Caco-2 (cell line): Measurements from ENCODE around the gene RALGPS2. TPM values are rescaled to one million over a fixed set of nuclear protein-coding genes. Genes with fewer than 3 reads are reported as not detected.

ENCODE experiments used
- BruUV-seq: library from RNA; stranded (reverse); fragments of 400-500 nt; replicated peaks from 2 replicates; lab custom pipeline; 2021; lab: Mats Ljungman, UMichigan
- CTCF ChIA-PET: fragments of 300-600 bp; sonication (Branson Sonifier 250); formaldehyde crosslinking; loops from one replicate; lab custom pipeline; 2022; ENCODE audit warnings: antibody characterized with exemption; lab: Charles Lee
- POLR2A ChIA-PET: fragments of 300-600 bp; sonication (Branson Sonifier 250); formaldehyde crosslinking; loops from one replicate; lab custom pipeline; 2022; ENCODE audit warnings: antibody characterized with exemption; lab: Charles Lee
- DNase-seq, 2 experiments: peaks; one replicate each; pipeline versions ENCODE4 v3.0.0 to v3.0.0-alpha.2; 2020 to 2022
- H3K27me3 ChIP-seq: replicated peaks from 2 replicates; pipeline ENCODE4 v1.6.0; 2011; ENCODE audit warnings: low read length; ENCODE audit not compliant: control insufficient read depth, insufficient read depth
- H3K36me3 ChIP-seq: 2 replicates; pipeline ENCODE4 v1.5.1; 2011; ENCODE audit warnings: low read length; ENCODE audit not compliant: control insufficient read depth, insufficient read depth
- H3K4me1 ChIP-seq: fragments of 250-450 bp; sonication (Bioruptor Pico); 2 replicates; pipeline ENCODE4 v1.5.1; 2020; ENCODE audit warnings: mild to moderate bottlenecking
- H3K4me3 ChIP-seq: 2 replicates; pipeline ENCODE4 v1.5.1; 2011; ENCODE audit warnings: low read depth, mild to moderate bottlenecking, control low read depth, low read length
- H3K9me3 ChIP-seq: fragments of 250-450 bp; sonication (Bioruptor Pico); 2 replicates; pipeline ENCODE4 v1.5.1; 2020; ENCODE audit warnings: mild to moderate bottlenecking, moderate library complexity
- H3K27ac Mint-ChIP-seq: one replicate; pipeline ENCODE4 v1.8.0; 2022; ENCODE audit warnings: mixed read lengths; ENCODE audit not compliant: unreplicated experiment
- H3K27me3 Mint-ChIP-seq: one replicate; pipeline ENCODE4 v1.8.0; 2022; ENCODE audit warnings: mixed read lengths; ENCODE audit not compliant: insufficient read depth, unreplicated experiment
- H3K36me3 Mint-ChIP-seq: one replicate; pipeline ENCODE4 v1.8.0; 2022; ENCODE audit warnings: mild to moderate bottlenecking, mixed read lengths; ENCODE audit not compliant: insufficient read depth, unreplicated experiment
- H3K4me1 Mint-ChIP-seq: one replicate; pipeline ENCODE4 v1.8.0; 2022; ENCODE audit warnings: low read depth, mixed read lengths; ENCODE audit not compliant: unreplicated experiment
- H3K4me3 Mint-ChIP-seq: one replicate; pipeline ENCODE4 v1.8.0; 2022; ENCODE audit warnings: mild to moderate bottlenecking, moderate library complexity, mixed read lengths; ENCODE audit not compliant: unreplicated experiment
- H3K9me3 Mint-ChIP-seq: one replicate; pipeline ENCODE4 v1.8.0; 2022; ENCODE audit warnings: mixed read lengths; ENCODE audit not compliant: unreplicated experiment
- intact Hi-C: fragments of 100-400 bp; cut with micrococcal nuclease; formaldehyde crosslinking; loops from one replicate; pipeline ENCODE4 v1.10.0; 2022; ENCODE audit not compliant: unreplicated experiment
- total RNA-seq: library from RNA; stranded (reverse); gene quantifications from 2 replicates; pipeline ENCODE4 v1.2.3, GENCODE V29; 2022
- TF ChIP-seq, protein P1 (sequence below), 2 experiments: fragments of 200-600 bp in 1 of 2; IDR thresholded peaks; 1 replicate in 1 of 2; 2 replicates in 1 of 2; pipeline versions ENCODE4 v1.5.1 to v1.8.0; 2011 to 2022; ENCODE audit warnings: antibody characterized with exemption in 1 of 2, control low read depth in 1 of 2, inconsistent platforms in 1 of 2, low read depth in 1 of 2, low read length in 1 of 2, mild to moderate bottlenecking in 1 of 2, moderate library complexity in 1 of 2; ENCODE audit not compliant: insufficient read depth in 1 of 2, severe bottlenecking in 1 of 2, unreplicated experiment in 1 of 2

RALGPS2 gene
- total RNA-seq, 1 experiment from 2014 or later, result 26.1 TPM

DNA sequence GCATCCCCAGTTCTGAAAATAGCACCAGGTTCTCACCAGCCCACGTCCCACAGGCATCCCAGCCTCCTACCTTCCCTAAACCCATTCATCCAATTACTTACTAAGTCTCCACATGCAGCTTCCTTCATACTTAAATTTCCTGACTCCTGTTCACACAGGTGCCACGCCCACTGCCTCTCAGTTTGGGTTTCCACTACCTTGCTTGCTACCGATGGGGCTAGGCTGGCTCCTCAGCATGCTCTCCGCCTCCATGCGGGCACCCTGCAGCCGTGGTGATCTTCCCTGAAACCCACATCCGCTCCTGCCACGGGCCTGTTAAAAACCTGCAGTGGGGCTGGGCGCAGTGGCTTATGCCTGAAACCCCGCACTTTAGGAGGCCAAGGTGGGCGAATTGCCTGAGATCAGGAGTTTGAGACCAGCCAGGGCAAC is 216.2 kb downstream of the RALGPS2 start:
- CTCF ChIA-PET, result interaction anchor here (1.1 kb wide), 1 partner anchor 180 kb away, joined by 3 read pairs; no protein-coding TSS in a partner anchor
- POLR2A ChIA-PET, result no interaction called here
- H3K4me1 Mint-ChIP-seq, result no peaks in the 10 kb centered on the region

GRCh38 chr1:178941849-178942248 is 216.8 kb downstream of the RALGPS2 start:
- Histone ChIP-seq H3K27me3 (no peaks in the 10 kb centered on the region), H3K9me3 (no peaks in the 10 kb centered on the region), H3K36me3 (no peaks in the 10 kb centered on the region), H3K4me3 (no peak overlapping the region), H3K4me1 (no peaks in the 10 kb centered on the region)
- Mint-ChIP-seq H3K27ac (no peak overlapping the region), H3K27me3 (no peaks in the 10 kb centered on the region), H3K9me3 (no peaks in the 10 kb centered on the region), H3K36me3 (peaks cover 4% of the 10 kb centered on the region), H3K4me1 (no peaks in the 10 kb centered on the region), H3K4me3 (no peak overlapping the region)
- CTCF ChIA-PET, result no interaction called here
- DNase-seq, result no peak
- POLR2A ChIA-PET, result no interaction called here
- TF ChIP-seq, protein P1, sequence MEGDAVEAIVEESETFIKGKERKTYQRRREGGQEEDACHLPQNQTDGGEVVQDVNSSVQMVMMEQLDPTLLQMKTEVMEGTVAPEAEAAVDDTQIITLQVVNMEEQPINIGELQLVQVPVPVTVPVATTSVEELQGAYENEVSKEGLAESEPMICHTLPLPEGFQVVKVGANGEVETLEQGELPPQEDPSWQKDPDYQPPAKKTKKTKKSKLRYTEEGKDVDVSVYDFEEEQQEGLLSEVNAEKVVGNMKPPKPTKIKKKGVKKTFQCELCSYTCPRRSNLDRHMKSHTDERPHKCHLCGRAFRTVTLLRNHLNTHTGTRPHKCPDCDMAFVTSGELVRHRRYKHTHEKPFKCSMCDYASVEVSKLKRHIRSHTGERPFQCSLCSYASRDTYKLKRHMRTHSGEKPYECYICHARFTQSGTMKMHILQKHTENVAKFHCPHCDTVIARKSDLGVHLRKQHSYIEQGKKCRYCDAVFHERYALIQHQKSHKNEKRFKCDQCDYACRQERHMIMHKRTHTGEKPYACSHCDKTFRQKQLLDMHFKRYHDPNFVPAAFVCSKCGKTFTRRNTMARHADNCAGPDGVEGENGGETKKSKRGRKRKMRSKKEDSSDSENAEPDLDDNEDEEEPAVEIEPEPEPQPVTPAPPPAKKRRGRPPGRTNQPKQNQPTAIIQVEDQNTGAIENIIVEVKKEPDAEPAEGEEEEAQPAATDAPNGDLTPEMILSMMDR (IDR thresholded peaks at IDR 0.05; ENCODE audit: insufficient read depth in 1 of 2, low read depth in 1 of 2, low read length in 1 of 2, severe bottlenecking in 1 of 2, unreplicated experiment in 1 of 2), result no peak
- intact Hi-C loops, result no loop called here
- no TSS peak for BruUV-seq

More for the DNA sequence above, 216.2 kb downstream of the RALGPS2 start:
- Histone ChIP-seq H3K4me3 (no peak overlapping the region), H3K9me3 (no peaks in the 10 kb centered on the region), H3K36me3 (no peaks in the 10 kb centered on the region), H3K4me1 (no peaks in the 10 kb centered on the region), H3K27me3 (no peaks in the 10 kb centered on the region; the same call in 1 of the 2 replicates)
- BruUV-seq, result no TSS peak
- H3K9me3 Mint-ChIP-seq, result no peaks in the 10 kb centered on the region
- TF ChIP-seq, protein P1 (IDR thresholded peaks at IDR 0.05; ENCODE audit: insufficient read depth in 1 of 2, low read depth in 1 of 2, low read length in 1 of 2, severe bottlenecking in 1 of 2, unreplicated experiment in 1 of 2), result no peak
- H3K27ac Mint-ChIP-seq, result no peak overlapping the region
- no peak overlapping the region for H3K4me3 Mint-ChIP-seq
- intact Hi-C loops, result no loop called here
- no peak for DNase-seq
- H3K27me3 Mint-ChIP-seq, result no peaks in the 10 kb centered on the region
- peaks cover 4% of the 10 kb centered on the region for H3K36me3 Mint-ChIP-seq

- Mint-ChIP-seq H3K27ac (no peak overlapping the region), H3K4me1 (no peaks in the 10 kb centered on the region), H3K36me3 (peaks cover 4% of the 10 kb centered on the region), H3K27me3 (no peaks in the 10 kb centered on the region), H3K4me3 (no peak overlapping the region), H3K9me3 (no peaks in the 10 kb centered on the region)
- DNase-seq, result no peak
- intact Hi-C loops, result no loop called here
- no peaks in the 10 kb centered on the region for H3K36me3 ChIP-seq
- TF ChIP-seq, protein P1 (IDR thresholded peaks at IDR 0.05; ENCODE audit: insufficient read depth in 1 of 2, low read depth in 1 of 2, low read length in 1 of 2, severe bottlenecking in 1 of 2, unreplicated experiment in 1 of 2), result no peak
- H3K9me3 ChIP-seq, result no peaks in the 10 kb centered on the region
- no peaks in the 10 kb centered on the region for H3K4me1 ChIP-seq
- H3K4me3 ChIP-seq, result no peak overlapping the region
- ChIA-PET CTCF (no interaction called here), POLR2A (no interaction called here)
- no peaks in the 10 kb centered on the region for H3K27me3 ChIP-seq
- BruUV-seq, result no TSS peak
These were observed 217.5 kb downstream of the RALGPS2 start for GRCh38 chr1:178942285-178943198.
